Neural progenitor cell (in vitro differentiated cells): Measurements from ENCODE around the gene DNAH14.
"Not testable (repeated sequence)": the region's sequence is repeated elsewhere in the genome, so short reads cannot be mapped to it uniquely, and the experiment has no call there.

ENCODE experiments used
- CTCF ChIP-seq: fragments of 200-600 bp; sonication (generic); IDR thresholded peaks from 2 replicates; pipeline ENCODE4 v1.5.1; 2017; ENCODE audit warnings: antibody characterized with exemption, mild to moderate bottlenecking
- EZH2 ChIP-seq: fragments of 200-600 bp; sonication (generic); IDR thresholded peaks from 2 replicates; pipeline ENCODE4 v1.6.1; 2017; ENCODE audit warnings: antibody characterized with exemption, mild to moderate bottlenecking, moderate library complexity
- EZH2phosphoT487 ChIP-seq: fragments of 200-600 bp; sonication (generic); IDR thresholded peaks from 2 replicates; pipeline ENCODE4 v1.6.1; 2017; ENCODE audit warnings: antibody characterized with exemption

- TF ChIP-seq CTCF, EZH2phosphoT487, EZH2: not testable (repeated sequence)
These were observed 11.3 kb downstream of the DNAH14 start for GRCh38 chr1:224940735-224941134.
